ENCODE measurements around the gene SMIM31.

DNA sequence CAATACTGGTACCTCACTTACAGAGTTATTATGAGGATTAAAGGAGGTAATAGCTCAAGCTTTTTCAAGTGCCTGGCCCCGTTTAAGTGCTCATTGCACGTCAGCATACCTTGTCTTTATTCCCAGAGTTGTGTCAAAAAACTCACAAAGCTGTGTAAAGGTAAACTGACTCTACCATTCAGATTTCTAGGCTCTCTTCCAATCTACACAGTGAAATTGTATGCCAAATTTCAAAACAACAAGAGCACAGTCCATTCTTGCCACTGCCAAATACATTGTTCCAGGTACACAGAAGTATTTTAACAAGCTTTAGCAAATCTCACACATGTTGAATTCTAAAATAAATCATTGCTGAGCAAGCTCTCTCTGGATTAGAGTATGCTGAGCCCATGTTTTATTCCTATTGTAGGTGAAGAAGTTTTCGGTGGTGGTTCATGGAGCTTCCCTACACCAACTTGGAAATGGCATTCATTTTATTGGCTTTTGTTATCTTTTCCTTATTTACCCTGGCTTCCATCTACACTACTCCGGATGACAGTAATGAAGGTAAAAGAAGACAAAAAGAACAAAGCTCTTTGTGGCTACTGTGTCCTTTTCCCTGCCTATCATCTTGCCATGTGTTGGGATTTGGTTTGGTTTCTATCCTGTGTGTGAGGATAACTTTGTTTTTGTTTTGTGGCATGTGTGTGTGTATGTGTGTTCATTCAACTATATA is 16.2 kb downstream of the SMIM31 start:
- TF ChIP-seq, protein P1, sequence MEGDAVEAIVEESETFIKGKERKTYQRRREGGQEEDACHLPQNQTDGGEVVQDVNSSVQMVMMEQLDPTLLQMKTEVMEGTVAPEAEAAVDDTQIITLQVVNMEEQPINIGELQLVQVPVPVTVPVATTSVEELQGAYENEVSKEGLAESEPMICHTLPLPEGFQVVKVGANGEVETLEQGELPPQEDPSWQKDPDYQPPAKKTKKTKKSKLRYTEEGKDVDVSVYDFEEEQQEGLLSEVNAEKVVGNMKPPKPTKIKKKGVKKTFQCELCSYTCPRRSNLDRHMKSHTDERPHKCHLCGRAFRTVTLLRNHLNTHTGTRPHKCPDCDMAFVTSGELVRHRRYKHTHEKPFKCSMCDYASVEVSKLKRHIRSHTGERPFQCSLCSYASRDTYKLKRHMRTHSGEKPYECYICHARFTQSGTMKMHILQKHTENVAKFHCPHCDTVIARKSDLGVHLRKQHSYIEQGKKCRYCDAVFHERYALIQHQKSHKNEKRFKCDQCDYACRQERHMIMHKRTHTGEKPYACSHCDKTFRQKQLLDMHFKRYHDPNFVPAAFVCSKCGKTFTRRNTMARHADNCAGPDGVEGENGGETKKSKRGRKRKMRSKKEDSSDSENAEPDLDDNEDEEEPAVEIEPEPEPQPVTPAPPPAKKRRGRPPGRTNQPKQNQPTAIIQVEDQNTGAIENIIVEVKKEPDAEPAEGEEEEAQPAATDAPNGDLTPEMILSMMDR (conservative IDR thresholded peaks at IDR 0.05; ENCODE audit: low read length), result no peak
- TF ChIP-seq EZH2phosphoT487 (IDR thresholded peaks at IDR 0.05; ENCODE audit: borderline replicate concordance), result no peak
